Suprapubic skin (tissue), 4 donors: ENCODE measurements around the gene PMEPA1.

Source experiments
- CTCF ChIP-seq, 2 donors: fragments of 200-600 bp in 1 of 2; fragments of 450-650 bp in 1 of 2; sonication (generic) in 1 of 2; IDR thresholded peaks; one replicate each; pipeline ENCODE4 v1.5.1; 2016 to 2019; ENCODE audit warnings: antibody characterized with exemption in 2 of 2, mild to moderate bottlenecking in 1 of 2, moderate library complexity in 1 of 2
- EP300 ChIP-seq: sonication (generic); formaldehyde crosslinking; IDR thresholded peaks from one replicate; pipeline ENCODE4 v1.6.1; 2017; ENCODE audit warnings: antibody characterized with exemption
- POLR2A ChIP-seq, 2 donors: fragments of 450-650 bp; IDR thresholded peaks; one replicate each; pipeline ENCODE4 v1.6.1; 2017; ENCODE audit warnings: antibody characterized with exemption in 2 of 2, mild to moderate bottlenecking in 2 of 2, moderate library complexity in 2 of 2
- POLR2AphosphoS5 ChIP-seq, 3 donors: sonication (generic); formaldehyde crosslinking; IDR thresholded peaks; one replicate each; pipeline ENCODE4 v1.6.1; 2017; ENCODE audit warnings: antibody characterized with exemption in 3 of 3

- no peak for TF ChIP-seq CTCF (IDR thresholded peaks at IDR 0.05)
- no peak for TF ChIP-seq POLR2A (IDR thresholded peaks at IDR 0.05)
- no peak for TF ChIP-seq POLR2AphosphoS5 (IDR thresholded peaks at IDR 0.05)
- TF ChIP-seq EP300 = no peak
These were observed 7.1 kb upstream of the PMEPA1 start for GRCh38 chr20:57716901-57717300.
